Neuronal stem cell (in vitro differentiated cells): Measurements from ENCODE around the gene NTRK3.

Source experiments
- DNase-seq: peaks from one replicate; pipeline ENCODE4 v3.0.0-alpha.2; 2013; ENCODE audit warnings: low spot score
- H2AFZ ChIP-seq: one replicate; pipeline ENCODE4 v1.6.1; 2013; ENCODE audit warnings: mild to moderate bottlenecking, low read length, inconsistent platforms
- H2AK5ac ChIP-seq: 2 replicates; pipeline ENCODE4 v1.6.1; 2013; ENCODE audit warnings: low read depth, mild to moderate bottlenecking, inconsistent platforms, low read length, moderate library complexity, mixed read lengths
- H2BK120ac ChIP-seq: 2 replicates; pipeline ENCODE4 v1.6.1; 2013; ENCODE audit warnings: low read depth, mild to moderate bottlenecking, inconsistent platforms, low read length, moderate library complexity, mixed read lengths
- H2BK12ac ChIP-seq: one replicate; pipeline ENCODE4 v1.6.1; 2013; ENCODE audit warnings: low read length, inconsistent platforms
- H2BK15ac ChIP-seq: 2 replicates; pipeline ENCODE4 v1.6.1; 2013; ENCODE audit warnings: mild to moderate bottlenecking, low read length, inconsistent platforms, mixed read lengths
- H2BK5ac ChIP-seq: one replicate; pipeline ENCODE4 v1.6.1; 2013; ENCODE audit warnings: inconsistent platforms, mild to moderate bottlenecking, low read length, moderate library complexity
- H3K14ac ChIP-seq: one replicate; pipeline ENCODE4 v1.6.1; 2013; ENCODE audit warnings: low read length, inconsistent platforms
- H3K18ac ChIP-seq: 2 replicates; pipeline ENCODE4 v1.6.1; 2013; ENCODE audit warnings: low read length, inconsistent platforms
- H3K23ac ChIP-seq: 2 replicates; pipeline ENCODE4 v1.6.1; 2013; ENCODE audit warnings: low read depth, mild to moderate bottlenecking, mixed read lengths, low read length, inconsistent platforms; ENCODE audit not compliant: poor library complexity
- H3K27ac ChIP-seq: replicated peaks from 3 replicates; pipeline ENCODE4 v1.5.1; 2013; ENCODE audit warnings: low read length, inconsistent platforms
- H3K27me3 ChIP-seq, 3 experiments: 2 replicates each; pipeline ENCODE4 v1.6.1; 2013; ENCODE audit warnings: low read length in 3 of 3, mild to moderate bottlenecking in 2 of 3, inconsistent platforms in 1 of 3, low read depth in 1 of 3, mixed read lengths in 1 of 3, moderate library complexity in 1 of 3; ENCODE audit not compliant: control insufficient read depth in 3 of 3, insufficient read depth in 3 of 3
- H3K36me3 ChIP-seq, 2 donors: replicated peaks in 1 of 2; 2 replicates each; pipeline ENCODE4 v1.6.1; 2013; ENCODE audit warnings: low read length in 2 of 2; ENCODE audit not compliant: control insufficient read depth in 2 of 2, insufficient read depth in 2 of 2
- H3K4ac ChIP-seq: 2 replicates; pipeline ENCODE4 v1.6.1; 2013; ENCODE audit warnings: inconsistent platforms, mild to moderate bottlenecking, low read length, moderate library complexity
- H3K4me1 ChIP-seq, 2 donors: 1 replicate in 1 of 2; 2 replicates in 1 of 2; pipeline ENCODE4 v1.6.1; 2013; ENCODE audit warnings: low read length in 2 of 2, low read depth in 1 of 2; ENCODE audit not compliant: control insufficient read depth in 2 of 2, insufficient read depth in 1 of 2
- H3K4me2 ChIP-seq: one replicate; pipeline ENCODE4 v1.6.1; 2013; ENCODE audit warnings: mild to moderate bottlenecking, low read length, inconsistent platforms; ENCODE audit not compliant: insufficient read depth, poor library complexity, severe bottlenecking
- H3K4me3 ChIP-seq, 2 donors: 2 replicates each; pipeline ENCODE4 v1.5.1; 2013; ENCODE audit warnings: low read length in 2 of 2, mild to moderate bottlenecking in 2 of 2, inconsistent platforms in 1 of 2, moderate library complexity in 1 of 2
- H3K79me1 ChIP-seq: one replicate; pipeline ENCODE4 v1.6.1; 2013; ENCODE audit warnings: low read depth, mild to moderate bottlenecking, inconsistent platforms, low read length, moderate library complexity
- H3K9ac ChIP-seq: one replicate; pipeline ENCODE4 v1.6.1; 2013; ENCODE audit warnings: mild to moderate bottlenecking, low read depth, low read length, inconsistent platforms; ENCODE audit not compliant: poor library complexity
- H3K9me3 ChIP-seq, 2 donors: replicated peaks in 1 of 2; 2 replicates each; pipeline versions ENCODE3 to v1.6.1; 2013; ENCODE audit warnings: low read length in 2 of 2, mild to moderate bottlenecking in 2 of 2, inconsistent platforms in 1 of 2, low read depth in 1 of 2, mixed read lengths in 1 of 2, moderate library complexity in 1 of 2; ENCODE audit not compliant: control insufficient read depth in 2 of 2, insufficient read depth in 1 of 2
- H4K8ac ChIP-seq: one replicate; pipeline ENCODE4 v1.6.1; 2013; ENCODE audit warnings: low read depth, mild to moderate bottlenecking, inconsistent platforms, low read length, moderate library complexity
- H4K91ac ChIP-seq: one replicate; pipeline ENCODE4 v1.6.1; 2013; ENCODE audit warnings: low read length, low read depth, mild to moderate bottlenecking, inconsistent platforms; ENCODE audit not compliant: poor library complexity
- WGBS, 2 donors: extraction: QIAGEN DNeasy Blood & Tissue Kit; methylation state at CpG; one replicate each; pipeline ENCODE4 v1.1.7; 2013; ENCODE audit warnings: missing lambda C conversion rate in 2 of 2, mixed read lengths in 1 of 2; ENCODE audit not compliant: insufficient read length in 2 of 2, insufficient replicate concordance in 1 of 2; ENCODE audit errors: extremely low coverage in 2 of 2; 5-methylcytosine and 5-hydroxymethylcytosine counted together

NTRK3 gene

DNA sequence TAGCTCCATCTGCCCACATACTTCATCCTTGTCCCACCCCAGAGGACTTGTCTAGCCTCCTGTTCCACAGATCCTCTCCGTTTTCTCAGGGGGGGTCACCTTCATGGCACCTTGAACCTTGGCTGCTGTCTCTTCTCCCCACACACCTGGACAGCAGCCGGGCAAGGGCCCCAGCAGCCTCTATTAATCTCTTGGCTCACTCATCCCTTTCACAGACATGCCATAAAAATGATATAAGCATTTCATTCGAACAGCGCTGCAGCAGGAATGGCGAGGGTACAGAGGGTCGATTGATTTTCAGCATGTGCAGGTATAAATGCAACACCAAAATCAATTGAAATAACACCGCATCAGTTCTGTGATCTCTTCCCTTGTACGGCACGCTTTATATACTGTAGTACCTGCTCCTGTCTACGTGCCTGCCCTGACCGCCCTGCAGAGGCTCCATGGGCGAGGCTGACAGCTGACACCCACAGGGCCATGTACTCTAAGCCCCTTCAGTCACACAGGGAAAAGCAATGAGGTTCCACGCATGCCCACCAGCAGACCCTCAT is 209.9 kb downstream of the NTRK3 start:
- H3K36me3 ChIP-seq = no peaks in the 10 kb centered on the region
- no peak overlapping the region for H3K4ac ChIP-seq
- no peak for DNase-seq
- no peak overlapping the region for H3K23ac ChIP-seq
- H4K91ac ChIP-seq = no peak overlapping the region
- H3K4me2 ChIP-seq = no peak overlapping the region
- H3K27ac ChIP-seq = no peak overlapping the region
- H2BK15ac ChIP-seq = no peak overlapping the region
- no CpG with 5 or more reads among the region's 13 CpGs for WGBS, 2 donors
- no peak overlapping the region for H2BK12ac ChIP-seq
- H3K79me1 ChIP-seq = no peaks in the 10 kb centered on the region
- no peak overlapping the region for H3K9ac ChIP-seq
- H3K27me3 ChIP-seq = no peaks in the 10 kb centered on the region
- no peak overlapping the region for H3K4me3 ChIP-seq
- H2BK5ac ChIP-seq = no peak overlapping the region
- H3K4me1 ChIP-seq = peaks cover 0 to 1% of the 10 kb centered on the region in 2 donors
- no peak overlapping the region for H3K18ac ChIP-seq
- no peak overlapping the region for H2BK120ac ChIP-seq
- no peak overlapping the region for H2AFZ ChIP-seq
- H2AK5ac ChIP-seq = no peak overlapping the region
- H3K14ac ChIP-seq = no peak overlapping the region
- no peaks in the 10 kb centered on the region for H3K9me3 ChIP-seq
- no peak overlapping the region for H4K8ac ChIP-seq

DNA sequence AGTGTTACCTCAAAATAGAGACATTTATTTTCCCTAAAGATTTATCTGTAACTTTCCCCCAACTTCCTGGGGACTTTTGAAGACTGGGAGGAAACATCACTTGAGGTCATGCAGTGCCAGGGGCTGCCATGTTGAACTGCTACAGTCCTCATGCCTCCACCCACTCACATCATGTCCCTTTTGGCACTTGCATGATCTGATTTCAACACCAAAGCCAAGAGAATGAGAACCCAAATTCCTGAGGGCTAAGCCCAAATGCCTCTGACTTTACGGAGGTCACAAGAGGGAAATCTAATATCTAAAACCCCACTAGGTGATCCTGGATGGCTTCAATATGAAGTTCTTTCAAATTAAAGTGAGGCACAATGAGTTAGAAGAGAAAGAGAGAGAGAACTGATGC is 213.1 kb downstream of the NTRK3 start:
- DNase-seq = no peak
- no peak overlapping the region for H2BK12ac ChIP-seq
- H3K4me3 ChIP-seq = no peak overlapping the region
- no peak overlapping the region for H4K8ac ChIP-seq
- no peak overlapping the region for H3K27ac ChIP-seq
- no peak overlapping the region for H3K9ac ChIP-seq
- no CpG with 5 or more reads among the region's 1 CpG for whole genome bisulfite sequencing, 2 donors
- H4K91ac ChIP-seq = no peak overlapping the region
- H3K79me1 ChIP-seq = no peaks in the 10 kb centered on the region
- H3K27me3 ChIP-seq = no peaks in the 10 kb centered on the region
- no peak overlapping the region for H3K4me2 ChIP-seq
- no peak overlapping the region for H2BK5ac ChIP-seq
- no peak overlapping the region for H2AFZ ChIP-seq
- no peaks in the 10 kb centered on the region for H3K4me1 ChIP-seq
- no peak overlapping the region for H3K4ac ChIP-seq
- H3K9me3 ChIP-seq = no peaks in the 10 kb centered on the region
- H3K14ac ChIP-seq = no peak overlapping the region
- no peak overlapping the region for H3K18ac ChIP-seq
- H2AK5ac ChIP-seq = no peak overlapping the region
- no peak overlapping the region for H3K23ac ChIP-seq
- no peaks in the 10 kb centered on the region for H3K36me3 ChIP-seq
- no peak overlapping the region for H2BK120ac ChIP-seq
- no peak overlapping the region for H2BK15ac ChIP-seq

- H2AFZ ChIP-seq = no peak overlapping the region
- H2BK120ac ChIP-seq = no peak overlapping the region
Measured at GRCh38 chr15:88042047-88042446, 214.5 kb downstream of the NTRK3 start.

DNA sequence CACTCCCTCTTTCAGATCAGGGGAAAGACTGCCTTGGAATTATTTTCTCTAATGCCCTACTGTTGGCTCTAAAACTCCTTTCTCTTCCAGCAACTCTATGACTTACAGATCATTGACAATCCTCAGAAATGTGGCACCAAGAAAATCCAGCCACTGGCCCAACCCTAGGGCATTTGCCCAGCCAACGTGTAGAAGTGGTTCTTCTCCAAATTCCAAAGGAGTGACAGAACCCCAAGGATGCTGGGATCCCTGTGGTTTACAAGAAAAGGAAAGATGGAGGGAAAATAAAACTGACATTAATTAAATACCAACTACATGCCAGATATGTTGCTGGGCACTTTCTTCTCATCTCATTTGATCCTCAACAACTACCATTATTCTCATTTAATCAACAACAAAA is 216.0 kb downstream of the NTRK3 start:
- DNase-seq = no peak
- no CpG with 5 or more reads among the region's 1 CpG for WGBS, 2 donors
- H3K27ac ChIP-seq = no peak overlapping the region
- no peak overlapping the region for H3K4me3 ChIP-seq
- H4K8ac ChIP-seq = no peak overlapping the region
- H3K36me3 ChIP-seq = no peaks in the 10 kb centered on the region
- no peaks in the 10 kb centered on the region for H3K9me3 ChIP-seq
- no peak overlapping the region for H3K9ac ChIP-seq
- no peaks in the 10 kb centered on the region for H3K27me3 ChIP-seq
- no peak overlapping the region for H3K18ac ChIP-seq
- H3K4me2 ChIP-seq = no peak overlapping the region
- H2BK120ac ChIP-seq = no peak overlapping the region
- no peak overlapping the region for H3K23ac ChIP-seq
- no peak overlapping the region for H2AK5ac ChIP-seq
- no peak overlapping the region for H2BK5ac ChIP-seq
- H2BK12ac ChIP-seq = no peak overlapping the region
- H2BK15ac ChIP-seq = no peak overlapping the region
- peaks cover 0 to 3% of the 10 kb centered on the region in 2 donors for H3K4me1 ChIP-seq
- H4K91ac ChIP-seq = no peak overlapping the region
- H3K14ac ChIP-seq = no peak overlapping the region
- H3K4ac ChIP-seq = no peak overlapping the region
- no peaks in the 10 kb centered on the region for H3K79me1 ChIP-seq
- H2AFZ ChIP-seq = no peak overlapping the region

More at GRCh38 chr15:88042047-88042446, 214.5 kb downstream of the NTRK3 start:
- no CpG with 5 or more reads among the region's 5 CpGs for WGBS, 2 donors
- Histone ChIP-seq H3K4me2 (no peak overlapping the region), H2AK5ac (no peak overlapping the region), H3K9me3 (no peaks in the 10 kb centered on the region), H3K4me3 (no peak overlapping the region), H2BK15ac (no peak overlapping the region), H3K14ac (no peak overlapping the region), H4K8ac (no peak overlapping the region), H2BK12ac (no peak overlapping the region), H3K18ac (no peak overlapping the region), H3K4ac (no peak overlapping the region), H2BK5ac (no peak overlapping the region), H3K27ac (no peak overlapping the region), H3K79me1 (no peaks in the 10 kb centered on the region), H3K27me3 (no peaks in the 10 kb centered on the region), H4K91ac (no peak overlapping the region), H3K9ac (no peak overlapping the region), H3K23ac (no peak overlapping the region), H3K36me3 (no peaks in the 10 kb centered on the region), H3K4me1 (no peaks in the 10 kb centered on the region)
- DNase-seq = no peak
